K562 (cell line): ENCODE data around the gene CELSR2. TPM values are rescaled to one million over a fixed set of nuclear protein-coding genes. Genes with fewer than 3 reads are reported as not detected.

Source experiments
- ARNT ChIP-seq, 2 experiments: fragments of 450-650 bp; IDR thresholded peaks; 2 replicates each; pipeline ENCODE4 v1.6.1; 2016; ENCODE audit warnings: mild to moderate bottlenecking in 1 of 2
- CBFA2T3 ChIP-seq: fragments of 450-650 bp; IDR thresholded peaks from 2 replicates; pipeline ENCODE4 v1.6.1; 2017
- ELF4 ChIP-seq: fragments of 450-650 bp; formaldehyde crosslinking; IDR thresholded peaks from 2 replicates; pipeline ENCODE4 v1.4.0; 2022; ENCODE audit warnings: missing genetic modification characterization
- KDM2B ChIP-seq: fragments of 250-450 bp; sonication (Bioruptor Pico); IDR thresholded peaks from 2 replicates; pipeline ENCODE4 v1.8.0; 2021; ENCODE audit warnings: mild to moderate bottlenecking, moderate library complexity
- NFXL1 ChIP-seq: fragments of 450-650 bp; formaldehyde crosslinking; IDR thresholded peaks from 2 replicates; pipeline ENCODE4 v1.4.0; 2021; ENCODE audit warnings: mild to moderate bottlenecking
- PHB ChIP-seq: fragments of 250-450 bp; sonication (Bioruptor Pico); IDR thresholded peaks from 2 replicates; pipeline ENCODE4 v1.5.0; 2021
- RBM34 ChIP-seq: fragments of 200-400 bp; formaldehyde crosslinking; IDR thresholded peaks from 2 replicates; pipeline ENCODE4 v1.6.1; 2018; ENCODE audit warnings: low read length, borderline replicate concordance; ENCODE audit not compliant: insufficient read depth
- TCF7 ChIP-seq: sonication (generic); IDR thresholded peaks from 2 replicates; pipeline ENCODE4 v1.6.1; 2016; ENCODE audit warnings: antibody characterized with exemption, borderline replicate concordance
- ZBED1 ChIP-seq: IDR thresholded peaks from 2 replicates; pipeline ENCODE4 v1.6.1; 2014
- ZFP36 ChIP-seq: fragments of 150-350 bp; IDR thresholded peaks from 2 replicates; pipeline ENCODE4 v1.6.1; 2018; ENCODE audit warnings: low read length, low read depth; ENCODE audit not compliant: partially characterized antibody
- ZNF134 ChIP-seq: fragments of 250-450 bp; sonication (Bioruptor Pico); conservative IDR thresholded peaks from 2 replicates; pipeline ENCODE4 v1.4.0; 2020
- ZNF76 ChIP-seq: fragments of 250-450 bp; sonication (Bioruptor Pico); IDR thresholded peaks from 2 replicates; pipeline ENCODE4 v1.4.0; 2020; ENCODE audit warnings: mild to moderate bottlenecking, moderate library complexity, borderline replicate concordance
- ZNF766 ChIP-seq: fragments of 200-800 bp; sonication (Bioruptor generic); conservative IDR thresholded peaks from 2 replicates; pipeline ENCODE4 v1.6.1; 2016; ENCODE audit warnings: missing genetic modification characterization, missing compliant biosample characterization
- polyA plus RNA-seq, 8 experiments: library from polyadenylated mRNA; depleted of rRNA in 4 of 8; stranded (reverse) in 5 of 8; unstranded in 3 of 8; fragments of >200 nt; fragmentation: Nextera tagmentation in 2 of 8; fragmentation: Illumina TruSeq in 1 of 8; extraction: Ambion mirVana in 2 of 8; extraction: Trizol in 1 of 8; gene quantifications; 2 replicates each; pipeline versions ENCODE4 v1.2.1 to v1.2.3, GENCODE V29; 2011 to 2014; ENCODE audit warnings: inconsistent platforms in 1 of 8, missing spikeins in 1 of 8
- total RNA-seq, 7 experiments: library from RNA; depleted of rRNA in 6 of 7; stranded (reverse); fragments of >200 nt in 6 of 7; fragmentation: Illumina TruSeq in 2 of 7; extraction: Trizol in 2 of 7; gene quantifications; 2 replicates each; pipeline versions ENCODE4 v1.2.1 to v1.2.3, GENCODE V29; 2011 to 2021; ENCODE audit warnings: low replicate concordance in 1 of 7
- TF ChIP-seq, protein P1 (sequence below): sonication (generic); formaldehyde crosslinking; IDR thresholded peaks from 2 replicates; pipeline ENCODE4 v1.8.1; 2023; ENCODE audit warnings: mild to moderate bottlenecking, missing genetic modification reagents
- TF ChIP-seq, protein P2 (sequence below): fragments of 450-650 bp; formaldehyde crosslinking; IDR thresholded peaks from 2 replicates; pipeline ENCODE4 v1.4.0; 2022; ENCODE audit warnings: missing genetic modification characterization
- TF ChIP-seq, protein P3 (sequence below), 2 experiments: fragments of 450-650 bp in 1 of 2; IDR thresholded peaks; 2 replicates each; pipeline ENCODE4 v1.6.1; 2011 to 2017; ENCODE audit warnings: low read depth in 2 of 2, antibody characterized with exemption in 1 of 2, borderline replicate concordance in 1 of 2, low read length in 1 of 2, mild to moderate bottlenecking in 1 of 2, mixed read lengths in 1 of 2; ENCODE audit not compliant: control insufficient read depth in 1 of 2
- TF ChIP-seq, protein P4 (sequence below): sonication (generic); IDR thresholded peaks from 2 replicates; pipeline ENCODE4 v1.6.1; 2016
- TF ChIP-seq, protein P5 (sequence below): IDR thresholded peaks from 2 replicates; pipeline ENCODE4 v1.6.1; 2011; ENCODE audit warnings: borderline replicate concordance, low read depth, mild to moderate bottlenecking, moderate library complexity, low read length; ENCODE audit not compliant: insufficient read depth, poor library complexity, severe bottlenecking

Gene CELSR2
- total and polyA plus RNA-seq, 9 of the 15 experiments (the other 6 are each of a cell fraction or from before 2014, with no cell fraction given), result 0.31 to 21.9 (median 4.2) TPM

DNA sequence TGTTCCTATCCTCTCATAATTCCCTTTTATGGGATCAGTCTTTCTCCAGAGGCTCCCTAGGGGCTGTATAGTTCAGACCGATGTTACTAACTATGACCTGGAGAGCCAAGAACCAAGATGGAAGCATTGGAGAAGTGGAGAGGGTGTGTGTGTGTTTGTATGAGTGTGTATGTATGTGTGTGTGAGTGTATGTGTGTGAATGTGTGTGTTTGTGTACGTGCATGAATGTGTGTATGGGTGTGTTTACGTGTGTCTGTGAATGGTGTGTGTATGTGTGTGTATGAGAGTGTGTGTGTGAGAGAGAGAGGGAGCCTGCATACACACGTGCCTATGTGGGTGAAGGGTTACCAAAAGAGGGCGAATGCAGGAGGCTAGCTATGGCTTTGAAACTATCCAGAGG lies 52.5 kb downstream of the CELSR2 start (continued):
- TF ChIP-seq, protein P1, sequence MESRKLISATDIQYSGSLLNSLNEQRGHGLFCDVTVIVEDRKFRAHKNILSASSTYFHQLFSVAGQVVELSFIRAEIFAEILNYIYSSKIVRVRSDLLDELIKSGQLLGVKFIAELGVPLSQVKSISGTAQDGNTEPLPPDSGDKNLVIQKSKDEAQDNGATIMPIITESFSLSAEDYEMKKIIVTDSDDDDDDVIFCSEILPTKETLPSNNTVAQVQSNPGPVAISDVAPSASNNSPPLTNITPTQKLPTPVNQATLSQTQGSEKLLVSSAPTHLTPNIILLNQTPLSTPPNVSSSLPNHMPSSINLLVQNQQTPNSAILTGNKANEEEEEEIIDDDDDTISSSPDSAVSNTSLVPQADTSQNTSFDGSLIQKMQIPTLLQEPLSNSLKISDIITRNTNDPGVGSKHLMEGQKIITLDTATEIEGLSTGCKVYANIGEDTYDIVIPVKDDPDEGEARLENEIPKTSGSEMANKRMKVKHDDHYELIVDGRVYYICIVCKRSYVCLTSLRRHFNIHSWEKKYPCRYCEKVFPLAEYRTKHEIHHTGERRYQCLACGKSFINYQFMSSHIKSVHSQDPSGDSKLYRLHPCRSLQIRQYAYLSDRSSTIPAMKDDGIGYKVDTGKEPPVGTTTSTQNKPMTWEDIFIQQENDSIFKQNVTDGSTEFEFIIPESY (CRISPR knock-in tag), result no peak
- TF ChIP-seq PHB, result no peak
- TF ChIP-seq KDM2B (CRISPR knock-in tag), result no peak
- TF ChIP-seq CBFA2T3, result no peak
- no peak for TF ChIP-seq RBM34
- TF ChIP-seq ZNF766 (CRISPR knock-in tag), result no peak
- TF ChIP-seq, protein P2, sequence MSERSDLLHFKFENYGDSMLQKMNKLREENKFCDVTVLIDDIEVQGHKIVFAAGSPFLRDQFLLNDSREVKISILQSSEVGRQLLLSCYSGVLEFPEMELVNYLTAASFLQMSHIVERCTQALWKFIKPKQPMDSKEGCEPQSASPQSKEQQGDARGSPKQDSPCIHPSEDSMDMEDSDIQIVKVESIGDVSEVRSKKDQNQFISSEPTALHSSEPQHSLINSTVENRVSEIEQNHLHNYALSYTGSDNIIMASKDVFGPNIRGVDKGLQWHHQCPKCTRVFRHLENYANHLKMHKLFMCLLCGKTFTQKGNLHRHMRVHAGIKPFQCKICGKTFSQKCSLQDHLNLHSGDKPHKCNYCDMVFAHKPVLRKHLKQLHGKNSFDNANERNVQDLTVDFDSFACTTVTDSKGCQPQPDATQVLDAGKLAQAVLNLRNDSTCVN (CRISPR knock-in tag), result peak; percentile 93; the same call in 1 of the 2 replicates
- TF ChIP-seq ARNT (IDR thresholded peaks at IDR 0.05), result no peak
- 0 out of 2 replicates have a peak, but pooled peaks have one; percentile 36 for TF ChIP-seq ELF4 (CRISPR knock-in tag)
- TF ChIP-seq, protein P3, sequence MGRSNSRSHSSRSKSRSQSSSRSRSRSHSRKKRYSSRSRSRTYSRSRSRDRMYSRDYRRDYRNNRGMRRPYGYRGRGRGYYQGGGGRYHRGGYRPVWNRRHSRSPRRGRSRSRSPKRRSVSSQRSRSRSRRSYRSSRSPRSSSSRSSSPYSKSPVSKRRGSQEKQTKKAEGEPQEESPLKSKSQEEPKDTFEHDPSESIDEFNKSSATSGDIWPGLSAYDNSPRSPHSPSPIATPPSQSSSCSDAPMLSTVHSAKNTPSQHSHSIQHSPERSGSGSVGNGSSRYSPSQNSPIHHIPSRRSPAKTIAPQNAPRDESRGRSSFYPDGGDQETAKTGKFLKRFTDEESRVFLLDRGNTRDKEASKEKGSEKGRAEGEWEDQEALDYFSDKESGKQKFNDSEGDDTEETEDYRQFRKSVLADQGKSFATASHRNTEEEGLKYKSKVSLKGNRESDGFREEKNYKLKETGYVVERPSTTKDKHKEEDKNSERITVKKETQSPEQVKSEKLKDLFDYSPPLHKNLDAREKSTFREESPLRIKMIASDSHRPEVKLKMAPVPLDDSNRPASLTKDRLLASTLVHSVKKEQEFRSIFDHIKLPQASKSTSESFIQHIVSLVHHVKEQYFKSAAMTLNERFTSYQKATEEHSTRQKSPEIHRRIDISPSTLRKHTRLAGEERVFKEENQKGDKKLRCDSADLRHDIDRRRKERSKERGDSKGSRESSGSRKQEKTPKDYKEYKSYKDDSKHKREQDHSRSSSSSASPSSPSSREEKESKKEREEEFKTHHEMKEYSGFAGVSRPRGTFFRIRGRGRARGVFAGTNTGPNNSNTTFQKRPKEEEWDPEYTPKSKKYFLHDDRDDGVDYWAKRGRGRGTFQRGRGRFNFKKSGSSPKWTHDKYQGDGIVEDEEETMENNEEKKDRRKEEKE (IDR thresholded peaks at IDR 0.05; ENCODE audit: borderline replicate concordance in 1 of 2, control insufficient read depth in 1 of 2, low read depth in 2 of 2, low read length in 1 of 2), result 0 out of 4 replicates have a peak, but pooled peaks of 1 of the 2 experiments have one; percentile 55
- TF ChIP-seq TCF7, result no peak
- TF ChIP-seq, protein P4, sequence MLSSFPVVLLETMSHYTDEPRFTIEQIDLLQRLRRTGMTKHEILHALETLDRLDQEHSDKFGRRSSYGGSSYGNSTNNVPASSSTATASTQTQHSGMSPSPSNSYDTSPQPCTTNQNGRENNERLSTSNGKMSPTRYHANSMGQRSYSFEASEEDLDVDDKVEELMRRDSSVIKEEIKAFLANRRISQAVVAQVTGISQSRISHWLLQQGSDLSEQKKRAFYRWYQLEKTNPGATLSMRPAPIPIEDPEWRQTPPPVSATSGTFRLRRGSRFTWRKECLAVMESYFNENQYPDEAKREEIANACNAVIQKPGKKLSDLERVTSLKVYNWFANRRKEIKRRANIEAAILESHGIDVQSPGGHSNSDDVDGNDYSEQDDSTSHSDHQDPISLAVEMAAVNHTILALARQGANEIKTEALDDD, result no peak
- no peak for TF ChIP-seq ZFP36
- TF ChIP-seq, protein P5, sequence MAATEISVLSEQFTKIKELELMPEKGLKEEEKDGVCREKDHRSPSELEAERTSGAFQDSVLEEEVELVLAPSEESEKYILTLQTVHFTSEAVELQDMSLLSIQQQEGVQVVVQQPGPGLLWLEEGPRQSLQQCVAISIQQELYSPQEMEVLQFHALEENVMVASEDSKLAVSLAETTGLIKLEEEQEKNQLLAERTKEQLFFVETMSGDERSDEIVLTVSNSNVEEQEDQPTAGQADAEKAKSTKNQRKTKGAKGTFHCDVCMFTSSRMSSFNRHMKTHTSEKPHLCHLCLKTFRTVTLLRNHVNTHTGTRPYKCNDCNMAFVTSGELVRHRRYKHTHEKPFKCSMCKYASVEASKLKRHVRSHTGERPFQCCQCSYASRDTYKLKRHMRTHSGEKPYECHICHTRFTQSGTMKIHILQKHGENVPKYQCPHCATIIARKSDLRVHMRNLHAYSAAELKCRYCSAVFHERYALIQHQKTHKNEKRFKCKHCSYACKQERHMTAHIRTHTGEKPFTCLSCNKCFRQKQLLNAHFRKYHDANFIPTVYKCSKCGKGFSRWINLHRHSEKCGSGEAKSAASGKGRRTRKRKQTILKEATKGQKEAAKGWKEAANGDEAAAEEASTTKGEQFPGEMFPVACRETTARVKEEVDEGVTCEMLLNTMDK, result no peak
- TF ChIP-seq NFXL1, result no peak
- TF ChIP-seq ZNF76, result no peak
- TF ChIP-seq ZNF134 (CRISPR knock-in tag), result no peak
- TF ChIP-seq ZBED1, result no peak
